Suprapubic skin (tissue), 4 donors: ENCODE results near the gene CS. TPM values are rescaled to one million over a fixed set of nuclear protein-coding genes. Genes with fewer than 3 reads are reported as not detected.

Experiments
- DNase-seq, 2 donors: peaks; one replicate each; pipeline ENCODE4 v3.0.0-alpha.2; 2019; ENCODE audit warnings: low spot score in 2 of 2
- H3K27ac ChIP-seq: fragments of 200-600 bp; sonication (generic); one replicate; pipeline ENCODE4 v1.5.1; 2019
- H3K27me3 ChIP-seq: fragments of 200-600 bp; sonication (generic); one replicate; pipeline ENCODE4 v1.5.1; 2019
- H3K36me3 ChIP-seq: fragments of 200-600 bp; sonication (generic); one replicate; pipeline ENCODE4 v1.5.1; 2019
- H3K4me1 ChIP-seq: fragments of 200-600 bp; sonication (generic); one replicate; pipeline ENCODE4 v1.5.1; 2019
- H3K4me3 ChIP-seq: fragments of 200-600 bp; sonication (generic); one replicate; pipeline ENCODE4 v1.5.1; 2019; ENCODE audit warnings: mild to moderate bottlenecking
- H3K9me3 ChIP-seq: fragments of 200-600 bp; sonication (generic); one replicate; pipeline ENCODE4 v1.5.1; 2019
- EP300 ChIP-seq: sonication (generic); formaldehyde crosslinking; IDR thresholded peaks from one replicate; pipeline ENCODE4 v1.6.1; 2017; ENCODE audit warnings: antibody characterized with exemption
- POLR2A ChIP-seq, 2 donors: fragments of 450-650 bp; IDR thresholded peaks; one replicate each; pipeline ENCODE4 v1.6.1; 2017; ENCODE audit warnings: antibody characterized with exemption in 2 of 2, mild to moderate bottlenecking in 2 of 2, moderate library complexity in 2 of 2
- POLR2AphosphoS5 ChIP-seq, 3 donors: sonication (generic); formaldehyde crosslinking; IDR thresholded peaks; one replicate each; pipeline ENCODE4 v1.6.1; 2017; ENCODE audit warnings: antibody characterized with exemption in 3 of 3
- WGBS: methylation state at CpG from one replicate; pipeline ENCODE4 v1.1.5; 2018; 5-methylcytosine and 5-hydroxymethylcytosine counted together
- total RNA-seq, 4 donors: library from RNA; depleted of rRNA; stranded (reverse); fragments of >200 nt; gene quantifications; one replicate each; pipeline ENCODE4 v1.1.0, GENCODE V29; 2016
- TF ChIP-seq, protein P1 (sequence below), 2 donors: fragments of 200-600 bp in 1 of 2; fragments of 450-650 bp in 1 of 2; sonication (generic) in 1 of 2; IDR thresholded peaks; one replicate each; pipeline ENCODE4 v1.5.1; 2016 to 2019; ENCODE audit warnings: antibody characterized with exemption in 2 of 2, mild to moderate bottlenecking in 1 of 2, moderate library complexity in 1 of 2

CS gene
- total RNA-seq, 4 donors from 2014 or later: 176 to 218 (median 179) TPM

- no peak for TF ChIP-seq POLR2AphosphoS5 (IDR thresholded peaks at IDR 0.05)
- TF ChIP-seq, protein P1, sequence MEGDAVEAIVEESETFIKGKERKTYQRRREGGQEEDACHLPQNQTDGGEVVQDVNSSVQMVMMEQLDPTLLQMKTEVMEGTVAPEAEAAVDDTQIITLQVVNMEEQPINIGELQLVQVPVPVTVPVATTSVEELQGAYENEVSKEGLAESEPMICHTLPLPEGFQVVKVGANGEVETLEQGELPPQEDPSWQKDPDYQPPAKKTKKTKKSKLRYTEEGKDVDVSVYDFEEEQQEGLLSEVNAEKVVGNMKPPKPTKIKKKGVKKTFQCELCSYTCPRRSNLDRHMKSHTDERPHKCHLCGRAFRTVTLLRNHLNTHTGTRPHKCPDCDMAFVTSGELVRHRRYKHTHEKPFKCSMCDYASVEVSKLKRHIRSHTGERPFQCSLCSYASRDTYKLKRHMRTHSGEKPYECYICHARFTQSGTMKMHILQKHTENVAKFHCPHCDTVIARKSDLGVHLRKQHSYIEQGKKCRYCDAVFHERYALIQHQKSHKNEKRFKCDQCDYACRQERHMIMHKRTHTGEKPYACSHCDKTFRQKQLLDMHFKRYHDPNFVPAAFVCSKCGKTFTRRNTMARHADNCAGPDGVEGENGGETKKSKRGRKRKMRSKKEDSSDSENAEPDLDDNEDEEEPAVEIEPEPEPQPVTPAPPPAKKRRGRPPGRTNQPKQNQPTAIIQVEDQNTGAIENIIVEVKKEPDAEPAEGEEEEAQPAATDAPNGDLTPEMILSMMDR (IDR thresholded peaks at IDR 0.05): no peak
- no peak for TF ChIP-seq POLR2A (IDR thresholded peaks at IDR 0.05)
- no peak for TF ChIP-seq EP300
- WGBS: 90% methylated on average over 3 of the region's 11 CpGs
- no peaks in the 10 kb centered on the region for H3K9me3 ChIP-seq
- H3K36me3 ChIP-seq: peaks cover 21% of the 10 kb centered on the region
- no peak for DNase-seq
- no peak overlapping the region for H3K4me3 ChIP-seq
- no peaks in the 10 kb centered on the region for H3K4me1 ChIP-seq
- H3K27me3 ChIP-seq: no peaks in the 10 kb centered on the region
- H3K27ac ChIP-seq: no peak overlapping the region
Measured at GRCh38 chr12:56231184-56231582, 68.9 kb downstream of the CS start.

DNA sequence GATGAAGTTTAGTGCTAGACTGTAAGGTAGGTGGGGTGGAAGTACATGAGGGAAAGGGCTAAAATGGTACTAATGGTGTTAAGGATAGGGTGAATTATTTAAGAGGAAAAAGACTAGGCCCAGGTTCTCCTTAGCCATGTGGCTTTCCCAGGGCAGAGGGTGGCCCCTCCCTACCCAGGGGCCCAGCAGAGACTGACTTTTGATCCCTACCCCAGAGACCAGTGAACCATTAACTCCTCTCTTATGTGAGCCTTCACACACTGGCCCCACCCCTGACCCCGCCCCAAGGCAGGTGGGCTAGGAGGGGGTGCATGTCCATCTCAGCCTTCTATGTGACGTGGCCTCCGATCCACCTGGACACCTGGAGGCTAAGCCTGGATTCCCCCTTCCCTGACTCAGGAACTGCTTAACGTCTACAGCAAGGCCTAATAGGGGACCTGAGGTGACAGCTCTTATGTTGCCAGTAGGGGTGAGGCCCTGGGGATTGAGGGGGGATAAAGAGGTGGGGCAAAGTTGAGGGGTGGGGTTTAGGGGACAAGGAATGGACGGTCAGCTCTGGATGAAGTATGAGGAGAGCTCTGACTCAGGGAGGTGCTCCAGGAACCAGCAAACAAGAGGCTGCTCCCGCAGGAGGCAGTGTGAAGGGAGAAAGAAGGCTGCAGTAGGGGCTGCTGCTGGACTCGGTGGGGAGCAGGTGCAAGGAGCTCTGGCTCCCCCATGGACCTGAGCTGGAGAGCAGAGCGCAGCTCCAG is 69.5 kb downstream of the CS start:
- Histone ChIP-seq H3K36me3 (peaks cover 21% of the 10 kb centered on the region), H3K9me3 (no peaks in the 10 kb centered on the region), H3K4me3 (no peak overlapping the region), H3K27ac (no peak overlapping the region), H3K4me1 (no peaks in the 10 kb centered on the region), H3K27me3 (no peaks in the 10 kb centered on the region)
- 78% methylated on average over 7 of the region's 8 CpGs for WGBS
- no peak for DNase-seq
- TF ChIP-seq, protein P1 (IDR thresholded peaks at IDR 0.05): no peak
- no peak for TF ChIP-seq POLR2AphosphoS5 (IDR thresholded peaks at IDR 0.05)
- no peak for TF ChIP-seq POLR2A (IDR thresholded peaks at IDR 0.05)
- no peak for TF ChIP-seq EP300

- H3K9me3 ChIP-seq: no peaks in the 10 kb centered on the region
- no peaks in the 10 kb centered on the region for H3K27me3 ChIP-seq
- no peak within 1 kb of the TSS for H3K27ac ChIP-seq
- DNase-seq: no peak
- TF ChIP-seq POLR2AphosphoS5 (IDR thresholded peaks at IDR 0.05) (no peak), POLR2A (IDR thresholded peaks at IDR 0.05) (no peak), EP300 (no peak)
- TF ChIP-seq, protein P1 (IDR thresholded peaks at IDR 0.05): no peak
- no peak within 1 kb of the TSS for H3K4me3 ChIP-seq
- H3K36me3 ChIP-seq: peaks cover 21% of the 10 kb centered on the region
- WGBS: 83% methylated on average over 4 of the region's 4 CpGs
- peaks cover 3% of the 10 kb centered on the region for H3K4me1 ChIP-seq
Measured at GRCh38 chr12:56229916-56230431, 70.2 kb downstream of the CS start, which contains the start of gene SLC39A5. TSS of gene SLC39A5 (plus strand) at chr12:56230051. CDS start at chr12:56231275, 1,224 bp downstream.

DNA sequence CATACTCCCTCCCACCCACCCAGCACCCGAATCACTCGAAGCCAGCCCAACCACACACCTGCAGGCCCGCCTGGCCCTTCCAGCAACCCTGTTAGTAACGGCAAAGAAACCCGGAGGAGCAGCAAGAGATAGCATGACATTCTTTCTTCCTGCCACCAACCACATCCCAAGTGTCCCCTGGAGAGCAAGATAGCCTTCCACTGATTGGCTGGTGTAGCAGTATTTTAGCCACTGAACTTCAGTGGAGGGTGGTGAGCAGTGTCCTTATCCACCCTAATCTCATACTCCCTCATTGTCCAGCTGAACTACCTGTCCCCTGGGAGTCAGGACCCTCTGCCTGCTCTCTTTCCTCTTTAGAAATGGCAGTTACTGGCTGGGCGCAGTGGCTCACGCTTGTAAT is 71.0 kb downstream of the CS start:
- H3K36me3 ChIP-seq: peaks cover 21% of the 10 kb centered on the region
- no peak for TF ChIP-seq EP300
- TF ChIP-seq, protein P1 (IDR thresholded peaks at IDR 0.05): no peak
- no peak for TF ChIP-seq POLR2AphosphoS5 (IDR thresholded peaks at IDR 0.05)
- TF ChIP-seq POLR2A (IDR thresholded peaks at IDR 0.05): no peak
- no peak overlapping the region for H3K4me3 ChIP-seq
- no peak overlapping the region for H3K27ac ChIP-seq
- DNase-seq: no peak
- no peaks in the 10 kb centered on the region for H3K9me3 ChIP-seq
- H3K4me1 ChIP-seq: peaks cover 9% of the 10 kb centered on the region
- 88% methylated on average over 7 of the region's 7 CpGs for WGBS
- no peaks in the 10 kb centered on the region for H3K27me3 ChIP-seq

DNA sequence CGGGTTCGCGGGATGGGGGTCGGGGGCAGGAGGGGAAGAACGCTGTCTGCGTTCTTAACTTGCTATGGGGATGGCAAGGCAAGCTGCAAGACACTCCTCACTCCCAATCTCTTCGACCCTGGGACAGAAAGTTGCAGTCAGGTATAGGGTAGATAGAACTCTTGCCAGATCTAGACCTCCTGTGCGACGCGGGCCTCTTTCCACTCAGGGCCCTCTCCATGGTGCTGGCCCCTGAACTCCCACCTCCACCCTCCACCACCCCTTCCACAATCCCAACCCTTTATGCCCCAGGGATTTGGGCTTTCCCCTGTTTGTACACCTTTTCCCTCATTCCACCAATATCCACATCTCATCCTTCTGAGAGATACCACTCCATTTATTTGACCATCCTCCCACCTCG is 75.2 kb downstream of the CS start:
- no peak overlapping the region for H3K27ac ChIP-seq
- H3K27me3 ChIP-seq: no peaks in the 10 kb centered on the region
- TF ChIP-seq, protein P1 (IDR thresholded peaks at IDR 0.05): no peak
- TF ChIP-seq POLR2A (IDR thresholded peaks at IDR 0.05) (no peak), POLR2AphosphoS5 (IDR thresholded peaks at IDR 0.05) (no peak), EP300 (no peak)
- 64% methylated on average over 11 of the region's 11 CpGs for WGBS
- no peak for DNase-seq
- peak overlapping the region; percentile 75 for H3K4me3 ChIP-seq
- H3K4me1 ChIP-seq: peaks cover 37% of the 10 kb centered on the region
- H3K9me3 ChIP-seq: no peaks in the 10 kb centered on the region
- peaks cover 21% of the 10 kb centered on the region for H3K36me3 ChIP-seq
